Body of pancreas (tissue), 4 donors: ENCODE results near the gene HECTD2. TPM values are rescaled to one million over a fixed set of nuclear protein-coding genes. Genes with fewer than 3 reads are reported as not detected.
"Not testable (repeated sequence)": the region's sequence is repeated elsewhere in the genome, so short reads cannot be mapped to it uniquely, and the experiment has no call there.

Experiments
- ATAC-seq: fragments of 150-250 bp; one replicate; pipeline ENCODE4 v1.9.1; 2016
- DNase-seq, 4 donors: peaks; one replicate each; pipeline ENCODE4 v3.0.0-alpha.2; 2019
- H3K27ac ChIP-seq, 4 donors: fragments of 200-600 bp; sonication (generic); 1 replicate in 3 of 4; 2 replicates in 1 of 4; pipeline versions ENCODE4 v1.5.1 to v1.6.1; 2016 to 2019; ENCODE audit warnings: mild to moderate bottlenecking in 1 of 4, mixed read lengths in 1 of 4, moderate library complexity in 1 of 4
- H3K27me3 ChIP-seq, 2 donors: fragments of 200-600 bp; sonication (generic); one replicate each; pipeline ENCODE4 v1.6.0; 2016; ENCODE audit warnings: mild to moderate bottlenecking in 1 of 2
- H3K36me3 ChIP-seq, 2 donors: fragments of 200-600 bp; sonication (generic); replicated peaks in 1 of 2; 2 replicates each; pipeline ENCODE4 v1.5.1; 2016; ENCODE audit warnings: low read depth in 2 of 2; ENCODE audit not compliant: insufficient read depth in 1 of 2
- H3K4me1 ChIP-seq: fragments of 200-600 bp; sonication (generic); one replicate; pipeline ENCODE4 v1.6.0; 2016
- H3K4me3 ChIP-seq, 2 donors: fragments of 200-600 bp; sonication (generic); 1 replicate in 1 of 2; 2 replicates in 1 of 2; pipeline ENCODE4 v1.5.1; 2016 to 2019
- H3K9me3 ChIP-seq, 3 donors: fragments of 200-600 bp; sonication (generic); 1 replicate in 2 of 3; 2 replicates in 1 of 3; pipeline ENCODE4 v1.5.1; 2016
- CTCF ChIP-seq, 7 experiments: fragments of 450-650 bp in 4 of 7; fragments of 200-600 bp in 3 of 7; sonication (generic) in 3 of 7; IDR thresholded peaks; one replicate each; pipeline ENCODE4 v1.5.1; 2016 to 2019; ENCODE audit warnings: antibody characterized with exemption in 7 of 7
- POLR2A ChIP-seq, 3 donors: fragments of 450-650 bp; IDR thresholded peaks; one replicate each; pipeline ENCODE4 v1.6.1; 2016; ENCODE audit warnings: antibody characterized with exemption in 3 of 3, mild to moderate bottlenecking in 2 of 3
- WGBS, 2 donors: methylation state at CpG; one replicate each; pipeline ENCODE4 v1.1.5; 2017; 5-methylcytosine and 5-hydroxymethylcytosine counted together
- intact Hi-C: fragments of 100-400 bp; cut with DNase I; formaldehyde crosslinking; loops from one replicate; pipeline ENCODE4 v1.15.1; 2023
- total RNA-seq, 2 donors: library from RNA; depleted of rRNA; stranded (reverse); fragments of >200 nt; gene quantifications; one replicate each; pipeline ENCODE4 v1.1.0, GENCODE V29; 2016

The HECTD2 gene
- total RNA-seq, 2 donors from 2014 or later: 10.2 to 13.0 TPM

DNA sequence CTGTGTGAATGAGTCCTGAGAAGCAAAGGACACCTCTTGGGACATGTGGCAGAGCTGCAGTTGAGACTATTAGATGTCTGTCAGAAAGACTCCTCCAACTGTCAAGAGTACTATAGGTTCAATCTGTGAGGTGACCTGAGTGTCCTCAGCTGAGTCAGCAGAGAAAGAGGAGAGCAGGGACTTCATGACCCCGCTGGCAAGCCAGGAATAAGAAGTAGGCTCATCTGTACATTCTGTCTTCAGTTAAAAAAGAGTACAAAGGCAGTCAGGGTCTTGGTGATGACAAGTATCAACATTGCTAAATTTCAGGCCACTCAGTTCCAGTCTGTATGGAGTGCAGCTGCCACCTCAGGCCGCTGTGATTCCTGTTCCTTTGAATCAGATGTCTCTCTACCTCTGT lies 25.1 kb downstream of the HECTD2 start:
- Histone ChIP-seq H3K9me3 (no peaks in the 10 kb centered on the region), H3K4me1 (peaks cover 5% of the 10 kb centered on the region), H3K4me3 (no peak overlapping the region), H3K27ac (no peak overlapping the region), H3K36me3 (no peaks in the 10 kb centered on the region), H3K27me3 (no peaks in the 10 kb centered on the region)
- ATAC-seq (no peak), DNase-seq (no peak)
- TF ChIP-seq CTCF (IDR thresholded peaks at IDR 0.05) (no peak), POLR2A (IDR thresholded peaks at IDR 0.05) (no peak)
- WGBS, 2 donors: 97 to 100% methylated on average over 2 of the region's 2 CpGs
- intact Hi-C loops: no loop called here

DNA sequence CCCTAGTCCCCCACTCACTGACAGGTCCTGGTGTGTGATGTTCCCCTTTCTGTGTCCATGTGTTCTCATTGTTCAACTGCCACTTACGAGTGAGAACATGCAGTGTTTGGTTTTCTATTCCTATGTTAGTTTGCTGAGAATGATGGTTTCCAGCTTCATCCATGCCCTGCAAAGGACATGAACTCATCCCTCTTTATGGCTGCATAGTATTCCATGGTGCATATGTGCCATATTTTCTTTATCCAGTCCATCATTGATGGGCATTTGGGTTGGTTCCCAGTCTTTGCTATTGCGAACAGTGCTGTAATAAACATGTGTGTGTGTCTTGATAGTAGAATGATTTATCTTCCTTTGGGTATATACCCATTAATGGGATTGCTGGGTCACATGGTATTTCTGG lies 28.1 kb downstream of the HECTD2 start:
- H3K36me3 ChIP-seq, H3K9me3 ChIP-seq, ATAC-seq, H3K4me1 ChIP-seq, H3K27ac ChIP-seq, DNase-seq, intact Hi-C loops, H3K27me3 ChIP-seq, H3K4me3 ChIP-seq: not testable (repeated sequence)
- WGBS, 2 donors: 97 to 100% methylated on average over 2 of the region's 2 CpGs

DNA sequence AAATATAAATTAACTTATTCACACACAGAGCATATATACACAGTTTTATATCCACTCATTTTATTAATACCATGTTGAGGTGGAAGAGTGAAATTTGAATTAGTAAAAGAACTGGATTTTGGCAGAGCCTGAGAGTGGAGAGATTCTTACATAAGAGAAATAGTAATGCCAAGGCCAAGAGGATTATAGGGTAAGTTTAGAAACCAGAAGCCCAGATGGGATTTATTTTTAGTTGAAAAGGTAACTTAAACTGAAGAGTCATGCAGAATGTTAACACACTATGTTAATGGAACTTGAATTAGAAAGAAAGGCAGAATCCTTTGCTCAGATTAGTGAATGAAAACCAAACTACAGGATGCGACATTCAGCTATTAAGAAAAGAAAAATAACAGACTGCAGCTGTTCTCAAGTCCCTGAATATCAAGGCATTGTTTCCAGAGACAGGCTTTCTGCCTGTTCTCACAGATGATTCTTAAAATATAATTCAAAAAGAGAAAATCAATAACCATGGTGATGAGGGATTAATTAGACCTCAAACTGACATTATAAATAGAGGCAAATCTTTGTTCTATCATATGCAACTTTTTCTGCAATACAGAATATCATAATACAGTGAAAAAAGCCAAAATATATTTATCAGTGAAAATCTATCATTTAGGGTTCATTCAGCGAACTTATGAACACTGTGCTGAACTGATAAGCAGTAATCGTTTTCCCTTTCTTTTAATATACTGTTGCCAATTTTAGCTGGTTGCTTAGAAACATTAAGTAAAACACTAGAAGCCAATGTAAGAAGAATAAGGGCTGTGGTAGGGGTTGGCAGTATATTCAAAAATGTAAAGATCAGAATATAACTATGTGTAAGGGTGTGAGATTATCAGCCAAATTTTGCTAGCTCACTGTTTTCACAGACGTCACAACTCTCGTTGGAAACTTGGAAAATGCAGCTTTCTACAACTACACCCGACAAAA lies 34.4 kb downstream of the HECTD2 start:
- ATAC-seq: no peak
- no peak overlapping the region for H3K4me3 ChIP-seq
- no peaks in the 10 kb centered on the region for H3K27me3 ChIP-seq
- H3K9me3 ChIP-seq: no peaks in the 10 kb centered on the region
- 70 to 78% methylated on average over 6 of the region's 6 CpGs for WGBS, 2 donors
- TF ChIP-seq CTCF (IDR thresholded peaks at IDR 0.05) (no peak), POLR2A (IDR thresholded peaks at IDR 0.05) (no peak)
- DNase-seq: no peak
- intact Hi-C loops: no loop called here
- H3K36me3 ChIP-seq: no peaks in the 10 kb centered on the region
- no peak overlapping the region for H3K27ac ChIP-seq
- H3K4me1 ChIP-seq: no peaks in the 10 kb centered on the region

GRCh38 chr10:91452063-91452462 lies 41.9 kb downstream of the HECTD2 start:
- no peak for ATAC-seq
- Histone ChIP-seq H3K27ac (no peak overlapping the region), H3K36me3 (no peaks in the 10 kb centered on the region), H3K4me1 (no peaks in the 10 kb centered on the region), H3K9me3 (peaks cover 0 to 17% (median 2%) of the 10 kb centered on the region in 3 donors), H3K27me3 (no peaks in the 10 kb centered on the region), H3K4me3 (no peak overlapping the region)
- TF ChIP-seq POLR2A (IDR thresholded peaks at IDR 0.05) (no peak), CTCF (IDR thresholded peaks at IDR 0.05) (no peak)
- DNase-seq: no peak
- intact Hi-C loops: no loop called here

DNA sequence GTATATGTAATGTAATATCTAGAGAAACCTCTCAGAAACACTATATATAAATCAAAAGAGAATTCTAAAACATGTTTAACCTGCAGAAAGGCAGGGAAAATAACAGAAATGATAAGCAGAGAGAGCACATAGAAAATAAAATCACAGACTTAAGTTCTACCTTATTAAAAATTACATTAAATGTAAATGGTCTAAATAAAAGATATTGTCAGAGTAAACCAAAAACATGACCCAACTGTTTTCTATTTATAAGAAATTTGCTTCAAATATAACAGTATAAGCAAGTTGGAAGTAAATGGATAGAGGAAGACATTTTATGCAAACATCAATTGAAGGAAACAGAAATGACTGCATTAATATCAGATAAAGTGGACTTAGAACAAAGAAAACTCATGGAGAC lies 43.4 kb downstream of the HECTD2 start:
- H3K4me1 ChIP-seq: no peaks in the 10 kb centered on the region
- no peak for TF ChIP-seq POLR2A (IDR thresholded peaks at IDR 0.05)
- TF ChIP-seq CTCF (IDR thresholded peaks at IDR 0.05): no peak
- H3K36me3 ChIP-seq: no peaks in the 10 kb centered on the region
- H3K9me3 ChIP-seq: peaks cover 0 to 17% (median 2%) of the 10 kb centered on the region in 3 donors
- H3K27ac ChIP-seq: no peak overlapping the region
- no peak overlapping the region for H3K4me3 ChIP-seq
- DNase-seq: no peak
- no peak for ATAC-seq
- no peaks in the 10 kb centered on the region for H3K27me3 ChIP-seq
- intact Hi-C loops: no loop called here

DNA sequence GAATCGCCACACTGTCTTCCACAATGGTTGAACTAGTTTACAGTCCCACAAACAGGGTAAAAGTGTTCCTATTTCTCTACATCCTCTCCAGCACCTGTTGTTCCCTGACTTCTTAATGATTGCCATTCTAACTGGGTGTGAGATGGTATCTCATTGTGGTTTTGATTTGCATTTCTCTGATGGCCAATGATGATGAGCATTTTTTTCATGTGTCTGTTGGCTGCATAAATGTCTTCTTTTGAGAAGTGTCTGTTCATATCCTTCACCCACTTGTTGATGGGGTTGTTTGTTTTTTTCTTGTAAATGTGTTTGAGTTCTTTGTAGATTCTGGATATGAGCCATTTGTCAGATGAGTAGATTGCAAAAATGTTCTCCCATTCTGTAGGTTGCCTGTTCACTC lies 45.0 kb downstream of the HECTD2 start:
- intact Hi-C loops, DNase-seq, H3K36me3 ChIP-seq, ATAC-seq, H3K27me3 ChIP-seq, H3K4me3 ChIP-seq, H3K4me1 ChIP-seq, H3K27ac ChIP-seq: not testable (repeated sequence)
- H3K9me3 ChIP-seq: peaks cover 0 to 17% (median 2%) of the 10 kb centered on the region in 3 donors
- WGBS, 2 donors: 95 to 100% methylated on average over 1 of the region's 1 CpG
